ENCODE measurements around the gene FBN2. TPM values are rescaled to one million over a fixed set of nuclear protein-coding genes. Genes with fewer than 3 reads are reported as not detected.
A peak's percentile ranks its signal among the peaks of the same experiment; 100 is the strongest.
"Not testable (repeated sequence)": the region's sequence is repeated elsewhere in the genome, so short reads cannot be mapped to it uniquely, and the experiment has no call there.

The FBN2 gene
- total RNA-seq, 1 donor from 2014 or later: 21.4 TPM

GRCh38 chr5:128535251-128535650 lies 2.8 kb downstream of the FBN2 start:
- DNase-seq (ENCODE audit: extremely low read depth, low read depth, low spot score): no peak

GRCh38 chr5:128534726-128535125 lies 3.3 kb downstream of the FBN2 start:
- DNase-seq (ENCODE audit: extremely low read depth, low read depth, low spot score): peak; percentile 79

GRCh38 chr5:128532776-128533175 lies 5.3 kb downstream of the FBN2 start:
- DNase-seq (ENCODE audit: extremely low read depth, low read depth, low spot score): no peak

- DNase-seq (ENCODE audit: extremely low read depth, low read depth, low spot score): no peak
Measured at GRCh38 chr5:128532127-128532526, 5.9 kb downstream of the FBN2 start.

GRCh38 chr5:128528637-128529255 lies 9.3 kb downstream of the FBN2 start:
- DNase-seq (ENCODE audit: extremely low read depth, low read depth, low spot score): no peak

- DNase-seq (ENCODE audit: extremely low read depth, low read depth, low spot score): no peak
Measured at GRCh38 chr5:128528126-128528525, 9.9 kb downstream of the FBN2 start.

GRCh38 chr5:128527077-128527476 lies 11.0 kb downstream of the FBN2 start:
- DNase-seq (ENCODE audit: extremely low read depth, low read depth, low spot score): no peak

- DNase-seq (ENCODE audit: extremely low read depth, low read depth, low spot score): no peak
Measured at GRCh38 chr5:128522336-128522735, 15.7 kb downstream of the FBN2 start.

GRCh38 chr5:128519827-128520226 lies 18.2 kb downstream of the FBN2 start:
- DNase-seq (ENCODE audit: extremely low read depth, low read depth, low spot score): no peak

- DNase-seq (ENCODE audit: extremely low read depth, low read depth, low spot score): no peak
Measured at GRCh38 chr5:128516978-128517377, 21.1 kb downstream of the FBN2 start.

- DNase-seq (ENCODE audit: extremely low read depth, low read depth, low spot score): no peak
Measured at GRCh38 chr5:128513806-128514205, 24.2 kb downstream of the FBN2 start.

GRCh38 chr5:128512894-128513293 lies 25.2 kb downstream of the FBN2 start:
- no peak for DNase-seq (ENCODE audit: extremely low read depth, low read depth, low spot score)

- DNase-seq (ENCODE audit: extremely low read depth, low read depth, low spot score): no peak
Measured at GRCh38 chr5:128506643-128507042, 31.4 kb downstream of the FBN2 start.

- DNase-seq (ENCODE audit: extremely low read depth, low read depth, low spot score): not testable (repeated sequence)
Measured at GRCh38 chr5:128503727-128504126, 34.3 kb downstream of the FBN2 start.

- DNase-seq (ENCODE audit: extremely low read depth, low read depth, low spot score): peak; percentile 45
Measured at GRCh38 chr5:128498844-128499455, 39.1 kb downstream of the FBN2 start.

- no peak for DNase-seq (ENCODE audit: extremely low read depth, low read depth, low spot score)
Measured at GRCh38 chr5:128494516-128494915, 43.5 kb downstream of the FBN2 start.

GRCh38 chr5:128493657-128494329 lies 44.3 kb downstream of the FBN2 start:
- no peak for DNase-seq (ENCODE audit: extremely low read depth, low read depth, low spot score)

- DNase-seq (ENCODE audit: extremely low read depth, low read depth, low spot score): peak; percentile 23
Measured at GRCh38 chr5:128491291-128491690, 46.8 kb downstream of the FBN2 start.

GRCh38 chr5:128490761-128491160 lies 47.3 kb downstream of the FBN2 start:
- DNase-seq (ENCODE audit: extremely low read depth, low read depth, low spot score): no peak

GRCh38 chr5:128487041-128487440 lies 51.0 kb downstream of the FBN2 start:
- no peak for DNase-seq (ENCODE audit: extremely low read depth, low read depth, low spot score)

- no peak for DNase-seq (ENCODE audit: extremely low read depth, low read depth, low spot score)
Measured at GRCh38 chr5:128483738-128484137, 54.3 kb downstream of the FBN2 start.

Measured in glomerular endothelial cell (primary cell).